GM13977 (cell line): ENCODE data around the gene B4GALT7.

Experiments used
- DNase-seq: peaks from one replicate; pipeline ENCODE4 v3.0.0; 2012; ENCODE audit warnings: low spot score
- in situ Hi-C: fragments of 300-500 bp; cut with MboI; formaldehyde crosslinking; loops from one replicate; pipeline ENCODE4 v1.12.0; 2022; ENCODE audit warnings: low sequenced_read_pairs, low pct_unique_long_range_greater_than_20kb, mixed read lengths, inconsistent platforms; ENCODE audit not compliant: unreplicated experiment
- TF ChIP-seq, protein P1 (sequence below): IDR thresholded peaks from 2 replicates; pipeline ENCODE4 v1.5.1; 2012; ENCODE audit warnings: mild to moderate bottlenecking, control low read depth; ENCODE audit not compliant: insufficient read depth; ENCODE audit errors: extremely low read depth, missing control alignments

The B4GALT7 gene

DNA sequence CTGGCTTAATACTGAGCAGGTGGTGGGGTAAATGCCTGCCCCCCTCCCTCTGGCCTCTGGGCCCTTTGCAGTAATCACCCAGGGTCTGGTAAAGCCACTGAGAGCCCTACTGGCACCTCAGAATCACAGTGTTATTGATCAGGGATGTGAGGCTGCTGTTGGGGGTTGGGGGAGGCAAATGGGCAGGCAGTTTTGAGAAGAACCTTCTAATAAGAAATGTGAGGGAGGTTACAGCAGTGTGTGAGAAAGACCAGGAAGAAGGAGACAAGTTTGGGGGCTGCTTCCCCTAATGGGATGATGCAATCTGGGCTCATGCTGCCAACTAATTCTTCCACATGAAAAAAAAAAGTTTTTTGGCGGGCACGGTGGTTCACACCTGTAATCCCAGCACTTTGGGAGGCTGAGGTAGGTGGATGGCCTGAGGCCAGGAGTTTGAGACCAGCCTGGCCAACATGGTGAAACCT is 3.1 kb upstream of the B4GALT7 start:
- TF ChIP-seq, protein P1, sequence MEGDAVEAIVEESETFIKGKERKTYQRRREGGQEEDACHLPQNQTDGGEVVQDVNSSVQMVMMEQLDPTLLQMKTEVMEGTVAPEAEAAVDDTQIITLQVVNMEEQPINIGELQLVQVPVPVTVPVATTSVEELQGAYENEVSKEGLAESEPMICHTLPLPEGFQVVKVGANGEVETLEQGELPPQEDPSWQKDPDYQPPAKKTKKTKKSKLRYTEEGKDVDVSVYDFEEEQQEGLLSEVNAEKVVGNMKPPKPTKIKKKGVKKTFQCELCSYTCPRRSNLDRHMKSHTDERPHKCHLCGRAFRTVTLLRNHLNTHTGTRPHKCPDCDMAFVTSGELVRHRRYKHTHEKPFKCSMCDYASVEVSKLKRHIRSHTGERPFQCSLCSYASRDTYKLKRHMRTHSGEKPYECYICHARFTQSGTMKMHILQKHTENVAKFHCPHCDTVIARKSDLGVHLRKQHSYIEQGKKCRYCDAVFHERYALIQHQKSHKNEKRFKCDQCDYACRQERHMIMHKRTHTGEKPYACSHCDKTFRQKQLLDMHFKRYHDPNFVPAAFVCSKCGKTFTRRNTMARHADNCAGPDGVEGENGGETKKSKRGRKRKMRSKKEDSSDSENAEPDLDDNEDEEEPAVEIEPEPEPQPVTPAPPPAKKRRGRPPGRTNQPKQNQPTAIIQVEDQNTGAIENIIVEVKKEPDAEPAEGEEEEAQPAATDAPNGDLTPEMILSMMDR: no peak
- in situ Hi-C loops: no loop called here
- no peak for DNase-seq

DNA sequence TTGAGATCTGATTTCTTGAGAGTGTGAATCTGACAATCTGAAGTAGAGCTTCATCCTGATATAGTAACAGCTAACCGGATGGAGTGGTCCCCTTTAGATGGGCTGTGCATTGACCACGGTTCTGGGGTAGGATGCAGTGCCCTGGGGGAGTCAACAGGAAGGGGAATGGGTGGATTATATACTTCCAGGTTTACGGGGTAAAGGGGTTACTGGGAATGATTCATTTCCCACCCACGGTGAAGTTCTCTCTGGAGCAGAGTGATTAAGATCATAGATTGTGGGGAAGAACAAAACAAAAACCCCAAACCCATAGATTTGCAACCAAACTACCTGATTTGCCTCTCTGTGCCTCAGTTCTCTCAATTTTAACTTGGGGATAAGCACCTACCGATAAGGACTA is 1.5 kb upstream of the B4GALT7 start:
- no peak for DNase-seq
- TF ChIP-seq, protein P1: no peak
- in situ Hi-C loops: no loop called here

DNA sequence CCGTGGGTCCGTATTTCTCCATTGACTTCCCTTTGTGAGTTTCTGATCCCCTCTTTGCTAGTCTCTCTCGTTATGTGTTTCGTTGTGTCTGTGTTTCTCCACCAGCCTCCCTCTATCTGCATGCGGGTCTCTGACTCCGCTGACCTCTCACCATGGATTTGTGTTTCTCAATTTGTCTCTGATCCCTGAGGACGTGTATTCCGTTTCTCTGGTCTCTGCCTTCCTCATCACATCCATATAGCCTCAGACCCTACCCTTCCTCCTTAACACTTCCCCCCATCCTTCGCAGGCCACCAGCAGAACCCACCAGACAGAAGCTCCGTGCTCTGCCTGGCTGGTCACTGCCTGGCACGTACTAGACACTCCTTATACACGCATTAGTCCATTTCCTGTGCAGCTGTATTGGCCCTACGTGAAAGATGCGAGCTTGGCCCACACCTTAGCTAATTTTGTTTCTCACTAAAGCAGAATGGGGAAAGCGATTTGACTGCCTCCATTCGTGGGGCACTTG is 631 bp downstream of the B4GALT7 start:
- DNase-seq: no peak
- TF ChIP-seq, protein P1: no peak
- in situ Hi-C loops: no loop called here

DNA sequence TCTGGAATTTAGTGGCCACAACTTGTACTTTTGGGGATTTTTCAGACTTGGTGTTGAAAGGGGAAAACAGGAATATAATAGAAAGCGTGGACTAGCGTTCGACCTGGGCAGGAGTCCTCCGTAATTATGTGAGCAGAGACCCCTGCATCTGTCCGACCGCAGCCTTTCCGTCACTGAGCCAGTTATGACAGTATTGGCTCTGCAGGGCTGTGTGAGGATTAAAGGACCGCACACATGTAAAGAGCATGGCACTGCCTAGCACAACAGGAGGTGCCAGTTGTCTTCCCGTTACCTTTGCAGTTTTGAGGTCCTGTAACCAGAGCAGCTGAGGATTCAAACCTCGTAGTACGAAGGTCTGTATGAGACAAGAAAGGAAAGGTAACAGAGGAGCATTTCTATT is 1.2 kb downstream of the B4GALT7 start:
- in situ Hi-C loops: no loop called here
- DNase-seq: no peak
- TF ChIP-seq, protein P1: no peak

DNA sequence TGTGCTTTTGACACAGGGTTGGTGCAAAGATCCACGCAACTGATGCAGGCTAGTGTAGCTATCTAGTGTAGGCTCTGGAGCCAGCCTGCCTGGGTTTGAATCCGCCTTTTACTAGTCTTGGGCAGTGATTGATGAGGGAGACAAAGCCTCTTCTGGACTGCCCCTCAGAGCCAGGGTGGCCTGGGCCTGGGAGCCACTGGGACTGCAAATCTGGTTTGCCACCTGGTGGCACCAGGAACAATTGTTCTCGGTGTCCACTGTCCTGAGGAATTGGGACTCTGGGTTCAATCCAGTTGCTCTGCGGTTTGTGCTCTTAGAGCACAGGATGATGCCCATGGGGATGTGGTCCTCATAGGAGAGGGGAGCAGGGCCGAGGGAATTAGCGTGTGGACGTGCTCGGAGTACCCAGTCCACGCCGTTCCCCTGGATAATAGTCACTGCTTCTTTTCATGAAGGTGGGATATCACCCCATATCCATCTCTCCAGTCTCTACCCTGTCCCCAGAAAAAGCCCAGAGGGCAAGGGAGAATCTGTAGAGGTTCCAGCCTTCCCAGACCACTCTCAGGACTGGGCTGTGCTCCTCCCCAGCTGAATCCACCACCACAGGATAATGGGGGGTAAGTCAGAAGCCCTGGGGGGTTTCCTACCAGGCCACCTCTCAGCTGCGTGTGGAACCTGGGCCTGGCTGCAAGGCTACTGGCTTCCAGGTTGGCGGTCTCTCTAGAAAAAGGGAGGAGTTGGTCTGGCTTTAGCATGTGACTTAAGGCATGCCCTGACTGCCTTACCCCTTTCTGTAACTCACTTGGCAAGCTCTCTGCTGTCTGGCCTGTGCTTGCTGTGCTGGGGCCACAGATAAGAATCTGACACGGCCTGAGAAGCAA is 1.9 kb downstream of the B4GALT7 start:
- no peak for DNase-seq
- in situ Hi-C loops: no loop called here
- TF ChIP-seq, protein P1: no peak

DNA sequence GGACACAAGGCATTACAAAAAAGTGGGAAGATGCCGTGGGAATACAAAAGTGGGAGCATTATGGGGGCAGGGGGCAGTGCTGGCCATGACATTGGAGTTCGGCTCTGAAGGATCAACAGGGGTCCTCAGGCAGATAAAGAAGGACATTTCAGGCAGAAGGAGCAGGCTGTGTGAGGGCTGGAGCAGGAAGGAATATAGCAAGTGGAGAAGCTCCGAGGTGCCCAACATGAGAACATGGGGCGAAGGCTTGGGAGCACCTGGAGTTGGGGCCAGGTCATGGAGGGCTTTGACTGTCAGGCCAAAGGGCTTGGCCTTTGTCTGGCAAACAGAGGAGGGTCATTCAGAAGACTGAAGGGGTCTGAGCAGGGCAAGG is 2.5 kb downstream of the B4GALT7 start:
- in situ Hi-C loops: no loop called here
- no peak for DNase-seq
- TF ChIP-seq, protein P1: no peak
